Measurements from ENCODE around the gene NEU2. TPM values are rescaled to one million over a fixed set of nuclear protein-coding genes. Genes with fewer than 3 reads are reported as not detected.
"Not testable (repeated sequence)": the region's sequence is repeated elsewhere in the genome, so short reads cannot be mapped to it uniquely, and the experiment has no call there.

NEU2 gene
- polyA plus RNA-seq, 1 experiment: not detected

DNA sequence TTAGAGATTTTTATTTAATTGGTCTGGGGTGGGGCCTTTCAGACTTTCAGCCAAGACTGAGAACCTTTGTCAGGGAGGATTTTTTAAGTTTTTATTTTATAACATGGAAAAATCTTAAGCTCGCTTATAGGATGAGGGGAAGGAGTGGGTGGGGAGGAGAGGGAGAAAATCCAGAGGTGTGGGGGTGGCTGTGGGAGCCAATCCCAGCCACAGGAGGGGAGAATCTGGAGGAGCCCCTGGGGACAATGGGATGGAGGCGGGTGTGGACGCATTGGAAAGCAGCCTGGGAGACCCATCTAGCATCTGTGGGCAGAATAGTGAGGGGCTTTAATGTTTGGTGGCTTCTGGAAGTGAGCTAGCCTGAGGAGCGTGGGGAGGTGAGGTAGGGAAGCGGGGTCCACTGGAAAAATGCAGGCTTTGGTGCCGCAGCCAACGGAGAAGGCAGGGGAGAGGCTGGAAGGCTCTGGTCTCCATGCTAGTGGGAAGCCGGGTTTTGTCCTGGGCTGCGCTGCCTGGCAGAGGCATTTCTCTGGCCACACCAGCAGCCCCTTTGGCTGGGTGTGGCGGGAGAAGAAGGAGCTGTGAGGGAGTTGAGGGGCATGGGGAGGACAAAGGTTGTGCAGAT, 16.2 kb downstream of the NEU2 start:
- peaks cover 29% of the 10 kb centered on the region for H3K27me3 ChIP-seq (ENCODE audit: control insufficient read depth, insufficient read depth, low read length)
- ChIA-PET CTCF (interaction anchor here (1.4 kb wide), 1 partner anchor 167 kb away, joined by 3 read pairs; no protein-coding TSS in a partner anchor), POLR2A (interaction anchor here (0.7 kb wide), 1 partner anchor 18 kb away, joined by 4 read pairs; no protein-coding TSS in a partner anchor)
- TF ChIP-seq, protein P1, sequence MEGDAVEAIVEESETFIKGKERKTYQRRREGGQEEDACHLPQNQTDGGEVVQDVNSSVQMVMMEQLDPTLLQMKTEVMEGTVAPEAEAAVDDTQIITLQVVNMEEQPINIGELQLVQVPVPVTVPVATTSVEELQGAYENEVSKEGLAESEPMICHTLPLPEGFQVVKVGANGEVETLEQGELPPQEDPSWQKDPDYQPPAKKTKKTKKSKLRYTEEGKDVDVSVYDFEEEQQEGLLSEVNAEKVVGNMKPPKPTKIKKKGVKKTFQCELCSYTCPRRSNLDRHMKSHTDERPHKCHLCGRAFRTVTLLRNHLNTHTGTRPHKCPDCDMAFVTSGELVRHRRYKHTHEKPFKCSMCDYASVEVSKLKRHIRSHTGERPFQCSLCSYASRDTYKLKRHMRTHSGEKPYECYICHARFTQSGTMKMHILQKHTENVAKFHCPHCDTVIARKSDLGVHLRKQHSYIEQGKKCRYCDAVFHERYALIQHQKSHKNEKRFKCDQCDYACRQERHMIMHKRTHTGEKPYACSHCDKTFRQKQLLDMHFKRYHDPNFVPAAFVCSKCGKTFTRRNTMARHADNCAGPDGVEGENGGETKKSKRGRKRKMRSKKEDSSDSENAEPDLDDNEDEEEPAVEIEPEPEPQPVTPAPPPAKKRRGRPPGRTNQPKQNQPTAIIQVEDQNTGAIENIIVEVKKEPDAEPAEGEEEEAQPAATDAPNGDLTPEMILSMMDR (IDR thresholded peaks at IDR 0.05; ENCODE audit: low read depth, low read length): no peak
- H3K9me3 ChIP-seq (ENCODE audit: control insufficient read depth, insufficient read depth, low read length): no peaks in the 10 kb centered on the region; the same call in 1 of the 2 replicates
- H3K4me3 ChIP-seq (ENCODE audit: low read depth, low read length): no peak overlapping the region
- no peak for DNase-seq (ENCODE audit: low read depth, low spot score)
- H3K27ac ChIP-seq (ENCODE audit: low read depth, low read length): no peak overlapping the region

DNA sequence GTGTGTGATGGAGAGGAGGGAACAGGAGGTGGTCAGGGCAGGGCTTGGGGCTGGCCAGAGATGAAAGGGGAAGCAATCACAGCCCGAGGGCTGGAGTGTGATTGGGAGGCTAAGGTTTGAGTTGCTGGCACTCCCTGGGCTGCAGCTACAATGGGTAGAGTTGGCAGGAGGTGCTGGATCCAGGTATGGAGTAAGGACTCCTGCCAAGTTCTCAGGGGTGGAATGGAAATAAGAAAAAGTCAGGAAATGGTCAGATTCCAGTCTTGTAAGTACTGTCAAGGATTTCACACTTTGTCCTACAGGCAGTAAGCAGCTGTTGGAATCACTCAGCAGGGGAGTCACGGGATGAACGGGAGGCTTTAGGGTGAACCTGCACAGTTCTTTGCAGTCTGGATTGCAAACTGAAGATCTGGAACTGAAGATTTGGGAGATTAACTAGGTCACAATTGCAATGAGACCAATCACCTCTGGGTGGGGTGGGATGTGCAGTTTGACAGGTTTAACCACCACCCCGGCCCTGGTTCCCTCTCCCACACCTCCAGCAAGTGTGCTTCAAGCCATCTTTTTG, 16.8 kb downstream of the NEU2 start:
- CTCF ChIA-PET: interaction anchor here (1.4 kb wide), 1 partner anchor 167 kb away, joined by 3 read pairs; no protein-coding TSS in a partner anchor
- Histone ChIP-seq H3K27ac (ENCODE audit: low read depth, low read length) (no peak overlapping the region), H3K4me3 (ENCODE audit: low read depth, low read length) (no peak overlapping the region), H3K9me3 (ENCODE audit: control insufficient read depth, insufficient read depth, low read length) (no peaks in the 10 kb centered on the region; the same call in 1 of the 2 replicates), H3K27me3 (ENCODE audit: control insufficient read depth, insufficient read depth, low read length) (peaks cover 24% of the 10 kb centered on the region)
- TF ChIP-seq, protein P1 (IDR thresholded peaks at IDR 0.05; ENCODE audit: low read depth, low read length): no peak
- DNase-seq (ENCODE audit: low read depth, low spot score): no peak
- POLR2A ChIA-PET: no interaction called here

DNA sequence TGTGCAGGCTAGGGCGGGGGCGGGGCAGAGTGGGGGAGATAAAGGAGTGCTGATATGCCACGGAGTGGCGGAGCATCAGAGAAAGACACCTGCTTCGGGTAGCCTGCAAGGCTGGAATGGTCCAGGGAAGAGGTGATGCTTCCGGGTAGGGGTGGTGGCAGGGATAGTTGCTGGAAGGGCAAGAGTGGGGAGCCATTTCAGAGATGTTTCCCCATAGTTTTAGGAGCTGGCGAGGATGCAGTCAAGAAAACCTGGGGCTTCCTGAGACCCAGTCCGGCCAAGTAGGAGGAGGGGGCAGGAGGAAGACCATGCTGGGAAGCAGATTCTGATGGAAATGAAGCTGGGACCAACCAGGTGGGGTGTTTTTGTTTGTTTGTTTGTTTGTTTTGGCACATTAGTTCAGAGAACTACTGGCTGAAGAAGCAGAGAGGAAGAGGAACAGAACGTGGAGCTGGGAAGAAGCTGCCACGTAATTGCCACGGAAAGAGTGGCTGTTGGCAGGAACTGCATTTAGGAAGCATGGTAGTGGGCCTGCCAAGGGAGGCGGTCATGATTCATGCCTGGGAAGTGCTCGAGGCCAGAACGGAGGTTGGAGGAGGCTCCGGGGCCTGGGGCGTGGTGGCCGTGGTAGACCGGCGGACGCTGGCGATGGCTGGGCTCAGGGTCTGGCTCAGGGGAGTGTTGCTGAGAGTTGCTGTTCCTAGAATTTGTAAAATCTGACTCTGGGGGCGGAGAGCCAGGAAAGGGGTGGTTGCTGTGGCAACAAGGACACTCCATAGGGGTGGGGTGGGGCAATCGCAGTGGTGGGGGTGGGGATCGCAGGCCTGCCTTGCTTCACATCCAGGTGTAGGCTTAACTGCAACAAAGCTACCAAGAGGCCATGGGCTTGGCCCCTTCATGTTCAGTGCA, 19.0 kb downstream of the NEU2 start:
- DNase-seq (ENCODE audit: low read depth, low spot score): no peak
- ChIA-PET CTCF (interaction anchor here (0.9 to 4.0 kb wide), 2 partner anchors 22 to 198 kb away, joined by 4 to 68 read pairs; no protein-coding TSS in a partner anchor), POLR2A (no interaction called here)
- TF ChIP-seq, protein P1 (IDR thresholded peaks at IDR 0.05; ENCODE audit: low read depth, low read length): no peak
- Histone ChIP-seq H3K4me3 (ENCODE audit: low read depth, low read length) (no peak overlapping the region), H3K27me3 (ENCODE audit: control insufficient read depth, insufficient read depth, low read length) (peaks cover 18% of the 10 kb centered on the region), H3K9me3 (ENCODE audit: control insufficient read depth, insufficient read depth, low read length) (no peaks in the 10 kb centered on the region), H3K27ac (ENCODE audit: low read depth, low read length) (no peak overlapping the region)

- CTCF ChIA-PET: interaction anchor here (0.7 to 4.0 kb wide), 6 partner anchors 11 to 199 kb away, joined by 3 to 68 read pairs (median 4); no protein-coding TSS in a partner anchor
Observed at GRCh38 chr2:233052517-233052916, 20.0 kb downstream of the NEU2 start.

GRCh38 chr2:233053928-233054784, 21.7 kb downstream of the NEU2 start:
- Histone ChIP-seq H3K27ac (ENCODE audit: low read depth, low read length) (no peak overlapping the region), H3K27me3 (ENCODE audit: control insufficient read depth, insufficient read depth, low read length) (peaks cover 6% of the 10 kb centered on the region), H3K9me3 (ENCODE audit: control insufficient read depth, insufficient read depth, low read length) (no peaks in the 10 kb centered on the region), H3K4me3 (ENCODE audit: low read depth, low read length) (no peak overlapping the region)
- TF ChIP-seq, protein P1 (IDR thresholded peaks at IDR 0.05; ENCODE audit: low read depth, low read length): peak; percentile 90
- CTCF ChIA-PET: interaction anchor here (0.6 to 4.0 kb wide), 57 partner anchors 8 to 338 kb away, joined by 3 to 68 read pairs (median 4); no protein-coding TSS in a partner anchor
- no peak for DNase-seq (ENCODE audit: low read depth, low spot score)
- POLR2A ChIA-PET: no interaction called here

More at GRCh38 chr2:233052517-233052916, 20.0 kb downstream of the NEU2 start:
- DNase-seq (ENCODE audit: low read depth, low spot score); H3K9me3 ChIP-seq (ENCODE audit: control insufficient read depth, insufficient read depth, low read length); H3K4me3 ChIP-seq (ENCODE audit: low read depth, low read length); POLR2A ChIA-PET; H3K27ac ChIP-seq (ENCODE audit: low read depth, low read length): not testable (repeated sequence)
- H3K27me3 ChIP-seq (ENCODE audit: control insufficient read depth, insufficient read depth, low read length): peaks cover 15% of the 10 kb centered on the region
